ENCODE results near the gene PALD1. TPM values are rescaled to one million over a fixed set of nuclear protein-coding genes. Genes with fewer than 3 reads are reported as not detected.

The PALD1 gene
- total and polyA plus RNA-seq, 2 of the 4 experiments (the other 2 are of a cell fraction) = 0.12 to 0.18 TPM

GRCh38 chr10:70557876-70558275 lies 79.3 kb downstream of the PALD1 start:
- Histone ChIP-seq H3K27me3 (ENCODE audit: control insufficient read depth, insufficient read depth, low read length) (peaks cover 9% of the 10 kb centered on the region), H2BK20ac (ENCODE audit: low read depth, low read length) (no peak overlapping the region), H3K4ac (ENCODE audit: low read depth, low read length) (no peak overlapping the region), H2BK120ac (ENCODE audit: low read depth, low read length) (no peak overlapping the region), H3K56ac (ENCODE audit: extremely low read depth, insufficient read depth, low read length) (no peak overlapping the region), H3K4me1 (ENCODE audit: control insufficient read depth, insufficient read depth, low read length) (peaks cover 5% of the 10 kb centered on the region; the same call in 1 of the 2 replicates), H3K9me3 (ENCODE audit: control insufficient read depth, insufficient read depth, low read length) (no peaks in the 10 kb centered on the region), H3K9ac (ENCODE audit: low read depth, low read length) (no peak overlapping the region), H3K23ac (ENCODE audit: low read depth, low read length) (no peak overlapping the region; the same call in 1 of the 2 replicates), H3K27ac (ENCODE audit: insufficient read depth, low read length) (no peak overlapping the region), H3K4me2 (ENCODE audit: low read depth, low read length) (no peak overlapping the region), H3K36me3 (ENCODE audit: control insufficient read depth, insufficient read depth, low read length) (no peaks in the 10 kb centered on the region), H3K14ac (replicated peaks; ENCODE audit: low read depth, low read length) (no peak overlapping the region), H3K18ac (ENCODE audit: low read depth, low read length) (no peak overlapping the region), H2AFZ (replicated peaks; ENCODE audit: low read length, poor library complexity) (no peak overlapping the region), H2AK9ac (replicated peaks; ENCODE audit: low read depth, low read length, poor library complexity) (no peak overlapping the region), H4K5ac (ENCODE audit: low read depth, low read length) (no peak overlapping the region), H4K8ac (ENCODE audit: low read depth in 2 of 2, low read length in 2 of 2) (no peak overlapping the region), H4K20me1 (ENCODE audit: insufficient read depth, low read length) (no peaks in the 10 kb centered on the region), H2AK5ac (ENCODE audit: low read depth, low read length) (no peak overlapping the region), H2BK15ac (ENCODE audit: low read depth, low read length) (no peak overlapping the region; the same call in 2 of the 3 replicates), H4K91ac (ENCODE audit: insufficient read depth, low read depth, low read length) (no peak overlapping the region), H2BK5ac (ENCODE audit: low read depth, low read length, poor library complexity, severe bottlenecking) (no peak overlapping the region), H3K9me1 (ENCODE audit: insufficient read depth, low read length) (no peaks in the 10 kb centered on the region; the same call in 1 of the 2 replicates), H3K4me3 (ENCODE audit: insufficient read depth, low read depth, low read length) (no peak overlapping the region), H3K79me1 (ENCODE audit: low read depth in 1 of 2, low read length in 2 of 2) (no peaks in the 10 kb centered on the region)
- no TSS peak for BruUV-seq (replicated peaks)
- dilution Hi-C loops (cut with HindIII; ENCODE audit: low sequenced_read_pairs, unreplicated experiment) = no loop called here
- no peak for DNase-seq
- no peak for TF ChIP-seq POLR2A (IDR thresholded peaks at IDR 0.05; ENCODE audit: low read depth, low read length)
- ChIA-PET POLR2A (ENCODE audit: unreplicated experiment) (no interaction called here), CTCF (interaction anchor here (0.6 kb wide), 1 partner anchor 114 kb away, joined by 3 read pairs; no protein-coding TSS in a partner anchor)
- intact Hi-C loops (cut with micrococcal nuclease) = no loop called here
- in situ Hi-C loops (cut with MboI; ENCODE audit: low sequenced_read_pairs) = no loop called here
- ATAC-seq (ENCODE audit: low read depth) = no peak
- WGBS, 2 experiments (ENCODE audit: extremely low coverage in 2 of 2, insufficient read length in 1 of 2) = no CpG with 5 or more reads among the region's 2 CpGs

Data from IMR-90 (cell line).